ENCODE data around the gene SLC7A4.

GRCh38 chr22:20997536-20998257, 34.7 kb downstream of the SLC7A4 start:
- TF ChIP-seq, protein P1, sequence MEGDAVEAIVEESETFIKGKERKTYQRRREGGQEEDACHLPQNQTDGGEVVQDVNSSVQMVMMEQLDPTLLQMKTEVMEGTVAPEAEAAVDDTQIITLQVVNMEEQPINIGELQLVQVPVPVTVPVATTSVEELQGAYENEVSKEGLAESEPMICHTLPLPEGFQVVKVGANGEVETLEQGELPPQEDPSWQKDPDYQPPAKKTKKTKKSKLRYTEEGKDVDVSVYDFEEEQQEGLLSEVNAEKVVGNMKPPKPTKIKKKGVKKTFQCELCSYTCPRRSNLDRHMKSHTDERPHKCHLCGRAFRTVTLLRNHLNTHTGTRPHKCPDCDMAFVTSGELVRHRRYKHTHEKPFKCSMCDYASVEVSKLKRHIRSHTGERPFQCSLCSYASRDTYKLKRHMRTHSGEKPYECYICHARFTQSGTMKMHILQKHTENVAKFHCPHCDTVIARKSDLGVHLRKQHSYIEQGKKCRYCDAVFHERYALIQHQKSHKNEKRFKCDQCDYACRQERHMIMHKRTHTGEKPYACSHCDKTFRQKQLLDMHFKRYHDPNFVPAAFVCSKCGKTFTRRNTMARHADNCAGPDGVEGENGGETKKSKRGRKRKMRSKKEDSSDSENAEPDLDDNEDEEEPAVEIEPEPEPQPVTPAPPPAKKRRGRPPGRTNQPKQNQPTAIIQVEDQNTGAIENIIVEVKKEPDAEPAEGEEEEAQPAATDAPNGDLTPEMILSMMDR (IDR thresholded peaks at IDR 0.05) = no peak
- TF ChIP-seq ZBTB33 (IDR thresholded peaks at IDR 0.05; ENCODE audit: borderline replicate concordance, low read depth) = no peak
- TF ChIP-seq POLR2AphosphoS5 (IDR thresholded peaks at IDR 0.05; ENCODE audit: low read depth, low read length) = peak; percentile 40; the same call in 1 of the 2 replicates
- TF ChIP-seq FOSL2 (IDR thresholded peaks at IDR 0.05; ENCODE audit: borderline replicate concordance, low read depth) = no peak
- TF ChIP-seq TAF1 (IDR thresholded peaks at IDR 0.05; ENCODE audit: borderline replicate concordance, low read depth, low read length) = no peak

All from SK-N-SH (cell line).